IPS DF 6.9 (cell line): ENCODE results near the gene ATG4D.

Experiments used
- DNase-seq: peaks from one replicate; pipeline ENCODE4 v3.0.0-alpha.2; 2013; ENCODE audit warnings: low read depth, low spot score
- H3K27ac ChIP-seq: one replicate; pipeline ENCODE4 v1.5.1; 2013; ENCODE audit warnings: low read length, control low read depth
- H3K27me3 ChIP-seq: 2 replicates; pipeline ENCODE4 v1.6.1; 2013; ENCODE audit warnings: mild to moderate bottlenecking, low read length; ENCODE audit not compliant: control insufficient read depth, insufficient read depth
- H3K36me3 ChIP-seq: 2 replicates; pipeline ENCODE4 v1.6.1; 2013; ENCODE audit warnings: low read length; ENCODE audit not compliant: control insufficient read depth, insufficient read depth
- H3K4me1 ChIP-seq: 2 replicates; pipeline ENCODE4 v1.6.1; 2013; ENCODE audit warnings: low read length; ENCODE audit not compliant: control insufficient read depth, insufficient read depth
- H3K4me3 ChIP-seq: 2 replicates; pipeline ENCODE4 v1.5.1; 2013; ENCODE audit warnings: mild to moderate bottlenecking, low read length
- H3K9me3 ChIP-seq: 2 replicates; pipeline ENCODE4 v1.6.1; 2013; ENCODE audit warnings: low read length, inconsistent platforms; ENCODE audit not compliant: control insufficient read depth, insufficient read depth
- WGBS: extraction: QIAGEN DNeasy Blood & Tissue Kit; methylation state at CpG from one replicate; pipeline ENCODE4 v1.1.7; 2013; ENCODE audit warnings: mixed read lengths, missing lambda C conversion rate; ENCODE audit not compliant: insufficient read length, insufficient coverage; 5-methylcytosine and 5-hydroxymethylcytosine counted together

Gene ATG4D

DNA sequence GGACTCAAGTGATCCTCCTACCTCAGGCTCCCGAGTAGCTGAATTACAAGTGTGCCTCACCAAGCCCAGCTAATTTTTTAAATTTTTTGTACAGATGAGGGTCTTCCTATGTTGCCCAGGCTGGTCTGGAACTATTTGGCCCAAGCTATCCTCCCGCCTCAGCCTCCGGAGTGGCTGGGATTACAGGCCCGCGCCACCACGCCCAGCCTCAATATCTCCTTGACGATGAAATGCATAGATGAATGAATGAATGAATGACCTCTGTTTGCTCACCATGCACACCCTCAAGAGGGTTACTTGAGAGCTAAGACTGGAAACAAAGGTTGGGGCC lies 58.3 kb downstream of the ATG4D start:
- no peaks in the 10 kb centered on the region for H3K36me3 ChIP-seq
- no peaks in the 10 kb centered on the region for H3K27me3 ChIP-seq
- WGBS: no CpG with 5 or more reads among the region's 7 CpGs
- DNase-seq: no peak
- no peak overlapping the region for H3K4me3 ChIP-seq
- no peak overlapping the region for H3K27ac ChIP-seq
- peaks cover 4% of the 10 kb centered on the region; the same call in 1 of the 2 replicates for H3K4me1 ChIP-seq
- no peaks in the 10 kb centered on the region for H3K9me3 ChIP-seq

DNA sequence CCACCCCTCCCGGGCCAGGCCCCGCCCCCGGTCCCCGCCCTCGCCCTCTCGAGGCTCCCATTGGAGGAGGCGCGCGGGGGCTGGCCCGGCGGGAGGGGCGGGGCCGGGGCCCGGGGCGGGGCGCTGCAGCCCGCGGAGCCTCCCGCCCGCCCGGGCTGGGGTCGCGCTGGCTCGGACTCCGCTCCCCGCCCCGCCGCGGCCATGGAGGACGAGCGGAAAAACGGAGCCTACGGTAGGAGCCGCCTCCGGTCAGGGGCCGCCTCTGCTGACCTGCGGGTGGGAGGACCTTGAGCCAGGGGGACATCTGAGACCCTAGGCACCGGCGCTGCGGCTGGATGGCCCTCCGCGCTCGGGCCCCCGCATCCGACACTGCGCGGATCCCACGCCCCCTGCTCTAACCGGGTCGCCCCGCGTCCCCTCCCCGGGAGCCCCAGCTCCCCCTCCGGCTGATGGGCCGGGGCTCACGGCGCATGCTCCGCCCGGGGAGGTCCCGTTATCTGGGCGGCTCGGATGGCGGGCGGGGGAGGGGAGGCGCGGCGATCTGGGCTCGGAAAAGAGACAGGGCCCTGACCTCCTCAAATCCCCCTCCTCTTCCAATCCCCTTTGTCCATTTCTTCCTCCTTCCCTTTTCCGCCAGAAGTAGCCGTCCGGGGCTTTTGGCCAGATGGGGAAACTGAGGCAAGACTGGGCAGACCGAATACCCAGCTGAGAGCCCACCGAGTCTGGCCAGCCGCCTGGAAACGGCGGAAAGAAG lies 58.8 kb downstream of the ATG4D start:
- H3K27me3 ChIP-seq: no peaks in the 10 kb centered on the region
- H3K4me1 ChIP-seq: peaks cover 4% of the 10 kb centered on the region; the same call in 1 of the 2 replicates
- no peak for DNase-seq
- WGBS: no CpG with 5 or more reads among the region's 76 CpGs
- no peaks in the 10 kb centered on the region for H3K9me3 ChIP-seq
- H3K36me3 ChIP-seq: no peaks in the 10 kb centered on the region
- H3K4me3 ChIP-seq: peak overlapping the region; percentile 90
- no peak overlapping the region for H3K27ac ChIP-seq
